DND-41 (cell line): ENCODE measurements around the gene ARHGEF2.

Experiments
- ATAC-seq: fragments of 200-7000 bp; cut with Tn5 transposase; 3 replicates; pipeline ENCODE4 v1.9.1; 2021; ENCODE audit warnings: low read depth; ENCODE audit not compliant: insufficient read depth
- DNase-seq: peaks from one replicate; pipeline ENCODE4 v3.0.0-alpha.2; 2020
- H2AFZ ChIP-seq: 2 replicates; pipeline ENCODE4 v1.6.0; 2012; ENCODE audit warnings: low read depth, low read length
- H3K27ac ChIP-seq: 2 replicates; pipeline ENCODE4 v1.5.1; 2012; ENCODE audit warnings: low read length, inconsistent platforms
- H3K27me3 ChIP-seq: fragments of 200-600 bp; sonication (generic); 2 replicates; pipeline ENCODE4 v1.6.0; 2012; ENCODE audit warnings: low read length, mild to moderate bottlenecking, inconsistent platforms; ENCODE audit not compliant: insufficient read depth, poor library complexity
- H3K36me3 ChIP-seq: 2 replicates; pipeline ENCODE4 v1.5.1; 2012; ENCODE audit warnings: low read length, inconsistent platforms; ENCODE audit not compliant: insufficient read depth
- H3K4me1 ChIP-seq: 2 replicates; pipeline ENCODE4 v1.5.1; 2012; ENCODE audit warnings: mild to moderate bottlenecking, low read length; ENCODE audit not compliant: insufficient read depth
- H3K4me2 ChIP-seq: 2 replicates; pipeline ENCODE4 v1.6.0; 2012; ENCODE audit warnings: mild to moderate bottlenecking, moderate library complexity, low read length, inconsistent platforms; ENCODE audit not compliant: insufficient read depth
- H3K4me3 ChIP-seq, 2 experiments: fragments of 200-600 bp in 1 of 2; shearing (Covaris generic) in 1 of 2; 2 replicates each; pipeline ENCODE4 v1.5.1; 2012 to 2016; ENCODE audit warnings: inconsistent platforms in 2 of 2, low read length in 2 of 2, mild to moderate bottlenecking in 2 of 2, low read depth in 1 of 2, moderate library complexity in 1 of 2
- H3K79me2 ChIP-seq: 2 replicates; pipeline ENCODE4 v1.6.0; 2012; ENCODE audit warnings: low read length, inconsistent platforms; ENCODE audit not compliant: insufficient read depth
- H3K9ac ChIP-seq: 2 replicates; pipeline ENCODE4 v1.6.0; 2012; ENCODE audit warnings: low read depth, mild to moderate bottlenecking, inconsistent platforms, low read length, moderate library complexity
- H3K9me3 ChIP-seq: 2 replicates; pipeline ENCODE4 v1.5.1; 2012; ENCODE audit warnings: low read length, moderate library complexity, mild to moderate bottlenecking, inconsistent platforms; ENCODE audit not compliant: insufficient read depth, severe bottlenecking
- H4K20me1 ChIP-seq: 2 replicates; pipeline ENCODE4 v1.6.0; 2012; ENCODE audit warnings: low read length; ENCODE audit not compliant: insufficient read depth
- CTCF ChIP-seq: IDR thresholded peaks from 2 replicates; pipeline ENCODE4 v1.5.1; 2012; ENCODE audit warnings: borderline replicate concordance, low read length, moderate library complexity, mild to moderate bottlenecking; ENCODE audit not compliant: poor library complexity, severe bottlenecking; ENCODE audit errors: extremely low read depth
- EZH2 ChIP-seq: IDR thresholded peaks from 3 replicates; pipeline ENCODE4 v1.6.1; 2012; ENCODE audit warnings: borderline replicate concordance, low read depth, mild to moderate bottlenecking, moderate library complexity, low read length, inconsistent platforms; ENCODE audit not compliant: severe bottlenecking

ARHGEF2 gene

GRCh38 chr1:155960081-155960745, 18.1 kb downstream of the ARHGEF2 start:
- peaks cover 20% of the 10 kb centered on the region for H4K20me1 ChIP-seq
- H3K36me3 ChIP-seq = peaks cover 88% of the 10 kb centered on the region
- H3K9me3 ChIP-seq = no peaks in the 10 kb centered on the region
- H3K4me3 ChIP-seq = no peak overlapping the region
- no peaks in the 10 kb centered on the region for H3K4me1 ChIP-seq
- no peaks in the 10 kb centered on the region for H3K27me3 ChIP-seq
- ATAC-seq (no peak), DNase-seq (no peak)
- TF ChIP-seq EZH2 (no peak), CTCF (no peak)
- peaks cover 3% of the 10 kb centered on the region; the same call in 1 of the 2 replicates for H3K79me2 ChIP-seq
- no peak overlapping the region for H2AFZ ChIP-seq
- H3K4me2 ChIP-seq = no peak overlapping the region
- H3K9ac ChIP-seq = no peak overlapping the region
- H3K27ac ChIP-seq = no peak overlapping the region

GRCh38 chr1:155957411-155957915, 20.9 kb downstream of the ARHGEF2 start:
- no peak for ATAC-seq
- no peak overlapping the region for H2AFZ ChIP-seq
- H3K36me3 ChIP-seq = peaks cover 89% of the 10 kb centered on the region

GRCh38 chr1:155954645-155955044, 23.7 kb downstream of the ARHGEF2 start:
- Histone ChIP-seq H3K4me3 (no peak overlapping the region), H3K27me3 (no peaks in the 10 kb centered on the region), H3K4me2 (no peak overlapping the region), H4K20me1 (peaks cover 19% of the 10 kb centered on the region), H3K9ac (no peak overlapping the region), H3K9me3 (no peaks in the 10 kb centered on the region), H3K79me2 (no peaks in the 10 kb centered on the region; the same call in 1 of the 2 replicates), H2AFZ (no peak overlapping the region), H3K4me1 (no peaks in the 10 kb centered on the region), H3K27ac (no peak overlapping the region), H3K36me3 (peaks cover 89% of the 10 kb centered on the region)
- no peak for ATAC-seq
- no peak for DNase-seq
- TF ChIP-seq CTCF (no peak), EZH2 (no peak)

More at GRCh38 chr1:155957411-155957915, 20.9 kb downstream of the ARHGEF2 start:
- H3K9ac ChIP-seq = no peak overlapping the region
- no peaks in the 10 kb centered on the region for H3K9me3 ChIP-seq
- H4K20me1 ChIP-seq = peaks cover 14% of the 10 kb centered on the region
- DNase-seq = no peak
- H3K4me3 ChIP-seq = no peak overlapping the region
- H3K4me2 ChIP-seq = no peak overlapping the region
- no peaks in the 10 kb centered on the region for H3K4me1 ChIP-seq
- no peaks in the 10 kb centered on the region for H3K27me3 ChIP-seq
- no peaks in the 10 kb centered on the region; the same call in 1 of the 2 replicates for H3K79me2 ChIP-seq
- H3K27ac ChIP-seq = no peak overlapping the region
- no peak for TF ChIP-seq CTCF
- no peak for TF ChIP-seq EZH2
